ENCODE results near the gene LYAR.

Gene LYAR

DNA sequence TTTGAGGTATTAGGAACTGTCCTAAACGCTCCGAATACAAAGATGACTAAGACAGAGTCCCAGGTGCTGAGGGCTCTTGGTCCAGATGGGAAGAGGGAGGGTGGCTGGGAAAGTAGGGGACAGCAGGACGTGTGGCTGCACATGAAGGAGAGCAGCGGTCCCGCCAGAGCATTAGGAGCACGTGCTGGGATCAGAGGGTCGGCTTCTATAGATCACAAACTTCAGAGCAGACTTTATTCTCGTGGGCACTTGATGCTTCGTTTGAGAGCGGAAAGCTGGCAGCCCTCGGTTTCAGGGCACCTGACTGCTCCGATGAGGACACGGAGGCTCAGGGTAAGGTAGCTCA, 26.2 kb upstream of the LYAR start:
- TF ChIP-seq, protein P1, sequence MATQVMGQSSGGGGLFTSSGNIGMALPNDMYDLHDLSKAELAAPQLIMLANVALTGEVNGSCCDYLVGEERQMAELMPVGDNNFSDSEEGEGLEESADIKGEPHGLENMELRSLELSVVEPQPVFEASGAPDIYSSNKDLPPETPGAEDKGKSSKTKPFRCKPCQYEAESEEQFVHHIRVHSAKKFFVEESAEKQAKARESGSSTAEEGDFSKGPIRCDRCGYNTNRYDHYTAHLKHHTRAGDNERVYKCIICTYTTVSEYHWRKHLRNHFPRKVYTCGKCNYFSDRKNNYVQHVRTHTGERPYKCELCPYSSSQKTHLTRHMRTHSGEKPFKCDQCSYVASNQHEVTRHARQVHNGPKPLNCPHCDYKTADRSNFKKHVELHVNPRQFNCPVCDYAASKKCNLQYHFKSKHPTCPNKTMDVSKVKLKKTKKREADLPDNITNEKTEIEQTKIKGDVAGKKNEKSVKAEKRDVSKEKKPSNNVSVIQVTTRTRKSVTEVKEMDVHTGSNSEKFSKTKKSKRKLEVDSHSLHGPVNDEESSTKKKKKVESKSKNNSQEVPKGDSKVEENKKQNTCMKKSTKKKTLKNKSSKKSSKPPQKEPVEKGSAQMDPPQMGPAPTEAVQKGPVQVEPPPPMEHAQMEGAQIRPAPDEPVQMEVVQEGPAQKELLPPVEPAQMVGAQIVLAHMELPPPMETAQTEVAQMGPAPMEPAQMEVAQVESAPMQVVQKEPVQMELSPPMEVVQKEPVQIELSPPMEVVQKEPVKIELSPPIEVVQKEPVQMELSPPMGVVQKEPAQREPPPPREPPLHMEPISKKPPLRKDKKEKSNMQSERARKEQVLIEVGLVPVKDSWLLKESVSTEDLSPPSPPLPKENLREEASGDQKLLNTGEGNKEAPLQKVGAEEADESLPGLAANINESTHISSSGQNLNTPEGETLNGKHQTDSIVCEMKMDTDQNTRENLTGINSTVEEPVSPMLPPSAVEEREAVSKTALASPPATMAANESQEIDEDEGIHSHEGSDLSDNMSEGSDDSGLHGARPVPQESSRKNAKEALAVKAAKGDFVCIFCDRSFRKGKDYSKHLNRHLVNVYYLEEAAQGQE (IDR thresholded peaks at IDR 0.05; ENCODE audit: low read depth), result no peak
- TF ChIP-seq EGR1 (IDR thresholded peaks at IDR 0.05) (no peak), CEBPB (IDR thresholded peaks at IDR 0.05) (no peak), CREB1 (IDR thresholded peaks at IDR 0.05; ENCODE audit: low read depth) (no peak), RAD21 (IDR thresholded peaks at IDR 0.05; ENCODE audit: low read depth) (no peak), NFIC (IDR thresholded peaks at IDR 0.05) (no peak), YY1 (IDR thresholded peaks at IDR 0.05; ENCODE audit: low read depth) (no peak), TEAD4 (IDR thresholded peaks at IDR 0.05) (no peak), TAF1 (IDR thresholded peaks at IDR 0.05; ENCODE audit: low read depth) (no peak), ZBTB7A (IDR thresholded peaks at IDR 0.05; ENCODE audit: low read depth) (no peak), FOXM1 (IDR thresholded peaks at IDR 0.05; ENCODE audit: borderline replicate concordance, low read depth) (no peak), EP300 (IDR thresholded peaks at IDR 0.05; ENCODE audit: borderline replicate concordance) (no peak), TCF12 (IDR thresholded peaks at IDR 0.05; ENCODE audit: low read depth) (no peak)
- TF ChIP-seq, protein P2, sequence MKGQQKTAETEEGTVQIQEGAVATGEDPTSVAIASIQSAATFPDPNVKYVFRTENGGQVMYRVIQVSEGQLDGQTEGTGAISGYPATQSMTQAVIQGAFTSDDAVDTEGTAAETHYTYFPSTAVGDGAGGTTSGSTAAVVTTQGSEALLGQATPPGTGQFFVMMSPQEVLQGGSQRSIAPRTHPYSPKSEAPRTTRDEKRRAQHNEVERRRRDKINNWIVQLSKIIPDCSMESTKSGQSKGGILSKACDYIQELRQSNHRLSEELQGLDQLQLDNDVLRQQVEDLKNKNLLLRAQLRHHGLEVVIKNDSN (IDR thresholded peaks at IDR 0.05), result no peak
- TF ChIP-seq, protein P3, sequence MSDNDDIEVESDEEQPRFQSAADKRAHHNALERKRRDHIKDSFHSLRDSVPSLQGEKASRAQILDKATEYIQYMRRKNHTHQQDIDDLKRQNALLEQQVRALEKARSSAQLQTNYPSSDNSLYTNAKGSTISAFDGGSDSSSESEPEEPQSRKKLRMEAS (IDR thresholded peaks at IDR 0.05), result no peak

DNA sequence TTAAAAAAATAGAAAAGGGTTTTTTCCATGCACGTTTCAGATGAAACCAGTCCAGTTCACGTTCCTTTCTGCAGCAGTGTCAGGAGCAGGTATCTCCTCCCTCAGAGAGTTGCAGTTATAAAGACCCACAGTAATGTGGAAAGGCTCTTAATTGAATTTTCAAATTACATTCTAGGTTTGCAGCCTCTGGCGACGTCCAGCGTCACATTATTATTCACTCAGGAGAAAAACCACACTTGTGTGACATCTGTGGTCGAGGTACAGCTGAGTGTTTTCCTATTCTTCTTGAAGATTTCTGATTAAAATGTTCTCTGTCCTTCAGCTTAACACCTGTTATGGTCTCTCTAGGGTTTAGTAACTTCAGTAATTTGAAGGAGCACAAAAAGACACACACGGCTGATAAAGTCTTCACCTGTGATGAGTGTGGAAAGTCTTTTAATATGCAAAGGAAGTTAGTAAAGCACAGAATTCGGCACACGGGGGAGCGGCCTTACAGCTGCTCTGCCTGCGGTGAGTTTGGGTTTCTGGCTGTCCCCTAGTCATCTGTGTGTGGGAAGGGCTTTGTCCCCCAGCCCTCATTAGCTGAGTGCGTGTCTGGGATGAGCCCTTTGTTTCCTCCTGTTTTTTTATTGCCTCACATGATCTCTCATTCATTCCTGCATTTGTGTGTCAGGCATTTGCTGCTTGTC, 25.7 kb upstream of the LYAR start:
- no peak for TF ChIP-seq CEBPB (IDR thresholded peaks at IDR 0.05)

DNA sequence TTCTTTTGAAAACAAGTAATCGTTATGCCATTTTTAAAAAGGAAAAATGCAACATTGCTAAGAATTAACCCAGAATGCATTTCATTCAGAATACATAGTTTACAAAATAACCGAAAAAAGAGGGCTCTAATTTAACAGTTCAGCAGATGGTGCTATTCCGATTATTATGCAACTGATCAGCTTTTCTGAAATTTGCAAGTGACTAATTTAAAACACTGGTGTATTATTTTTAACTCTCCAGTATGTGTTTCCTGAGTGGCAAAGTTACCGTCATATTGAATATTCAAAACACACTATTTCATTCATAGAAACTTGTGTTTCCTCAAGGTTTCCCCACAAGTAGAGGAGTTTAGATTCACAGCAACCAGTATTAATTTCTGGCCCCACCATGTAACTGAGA, 21.2 kb upstream of the LYAR start:
- TF ChIP-seq CREB1 (IDR thresholded peaks at IDR 0.05; ENCODE audit: low read depth) (no peak), TCF12 (IDR thresholded peaks at IDR 0.05; ENCODE audit: low read depth) (no peak), CEBPB (IDR thresholded peaks at IDR 0.05) (no peak), FOXM1 (IDR thresholded peaks at IDR 0.05; ENCODE audit: borderline replicate concordance, low read depth) (no peak), EP300 (IDR thresholded peaks at IDR 0.05; ENCODE audit: borderline replicate concordance) (no peak)
- TF ChIP-seq, protein P2 (IDR thresholded peaks at IDR 0.05), result no peak

DNA sequence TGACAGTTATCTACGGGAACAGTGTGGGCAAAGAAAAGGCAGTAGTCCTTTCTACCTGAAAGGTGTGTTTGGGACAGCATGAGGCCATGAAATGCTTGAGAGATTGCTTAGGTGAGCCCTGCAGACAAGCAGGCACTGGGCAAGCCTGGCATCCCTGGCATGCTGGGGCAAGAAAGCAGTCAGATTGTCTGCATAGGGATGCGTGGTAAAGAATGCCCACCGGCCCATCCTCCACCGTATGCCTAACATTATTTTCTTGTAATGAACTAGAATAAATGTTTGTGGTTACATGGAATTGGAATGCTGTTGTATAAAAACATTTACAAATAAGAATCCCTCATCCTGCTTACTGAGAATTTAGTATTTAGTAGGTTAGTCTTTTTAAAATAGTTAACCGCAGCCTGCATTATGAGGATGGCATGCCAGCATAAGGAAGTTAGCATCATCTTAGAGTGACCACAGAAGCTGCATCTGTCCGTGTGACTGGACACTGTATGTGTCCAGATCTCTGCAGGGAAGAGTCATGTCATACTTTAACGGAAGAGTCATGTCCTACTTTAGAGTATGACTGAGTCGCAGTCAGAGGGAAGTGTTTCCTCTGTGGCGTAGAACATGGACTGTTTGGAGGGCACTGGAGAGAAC, 19.0 kb upstream of the LYAR start:
- TF ChIP-seq YY1 (IDR thresholded peaks at IDR 0.05; ENCODE audit: low read depth), result no peak
- no peak for TF ChIP-seq RAD21 (IDR thresholded peaks at IDR 0.05; ENCODE audit: low read depth)
- no peak for TF ChIP-seq EP300 (IDR thresholded peaks at IDR 0.05; ENCODE audit: borderline replicate concordance)
- TF ChIP-seq CREB1 (IDR thresholded peaks at IDR 0.05; ENCODE audit: low read depth), result no peak
- TF ChIP-seq, protein P2 (IDR thresholded peaks at IDR 0.05), result no peak
- TF ChIP-seq TAF1 (IDR thresholded peaks at IDR 0.05; ENCODE audit: low read depth), result no peak
- no peak for TF ChIP-seq EGR1 (IDR thresholded peaks at IDR 0.05)
- TF ChIP-seq FOXM1 (IDR thresholded peaks at IDR 0.05; ENCODE audit: borderline replicate concordance, low read depth), result no peak
- no peak for TF ChIP-seq TCF12 (IDR thresholded peaks at IDR 0.05; ENCODE audit: low read depth)
- no peak for TF ChIP-seq CEBPB (IDR thresholded peaks at IDR 0.05)
- TF ChIP-seq, protein P1 (IDR thresholded peaks at IDR 0.05; ENCODE audit: low read depth), result no peak
- TF ChIP-seq ZBTB7A (IDR thresholded peaks at IDR 0.05; ENCODE audit: low read depth), result no peak
- TF ChIP-seq, protein P3 (IDR thresholded peaks at IDR 0.05), result no peak
- TF ChIP-seq NFIC (IDR thresholded peaks at IDR 0.05), result no peak
- TF ChIP-seq TEAD4 (IDR thresholded peaks at IDR 0.05), result no peak

DNA sequence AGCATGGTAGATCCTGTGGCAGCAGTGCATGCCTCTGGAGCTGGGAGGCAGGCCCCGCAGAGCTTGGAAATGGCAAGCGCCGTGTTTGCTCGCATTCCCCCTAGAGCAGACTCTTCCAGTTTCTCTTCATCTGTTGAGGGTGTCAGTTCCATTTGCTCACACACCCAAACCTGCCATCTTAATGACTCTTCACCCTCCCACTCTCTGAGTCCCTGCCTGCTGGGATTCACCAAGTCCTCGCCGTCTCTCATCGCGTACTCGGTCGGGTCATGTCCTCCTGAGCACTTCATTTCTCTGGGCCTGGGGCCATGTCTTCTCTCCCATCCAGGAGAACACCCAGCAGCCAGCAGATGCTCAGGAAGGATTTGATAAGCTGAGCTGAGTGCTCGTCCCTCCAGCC, 17.0 kb upstream of the LYAR start:
- TF ChIP-seq NFIC (IDR thresholded peaks at IDR 0.05) (no peak), EGR1 (IDR thresholded peaks at IDR 0.05) (no peak), CEBPB (IDR thresholded peaks at IDR 0.05) (no peak), CREB1 (IDR thresholded peaks at IDR 0.05; ENCODE audit: low read depth) (no peak), EP300 (IDR thresholded peaks at IDR 0.05; ENCODE audit: borderline replicate concordance) (no peak), TEAD4 (IDR thresholded peaks at IDR 0.05) (no peak), RAD21 (IDR thresholded peaks at IDR 0.05; ENCODE audit: low read depth) (no peak), YY1 (IDR thresholded peaks at IDR 0.05; ENCODE audit: low read depth) (no peak), ZBTB7A (IDR thresholded peaks at IDR 0.05; ENCODE audit: low read depth) (no peak), TCF12 (IDR thresholded peaks at IDR 0.05; ENCODE audit: low read depth) (no peak), FOXM1 (IDR thresholded peaks at IDR 0.05; ENCODE audit: borderline replicate concordance, low read depth) (no peak), TAF1 (IDR thresholded peaks at IDR 0.05; ENCODE audit: low read depth) (no peak)
- TF ChIP-seq, protein P1 (IDR thresholded peaks at IDR 0.05; ENCODE audit: low read depth), result no peak
- TF ChIP-seq, protein P2 (IDR thresholded peaks at IDR 0.05), result no peak
- TF ChIP-seq, protein P3 (IDR thresholded peaks at IDR 0.05), result no peak
